GOT3 (cell line): ENCODE measurements around the gene UBE2J1.

Experiments used
- DNase-seq: peaks from one replicate; lab custom pipeline; 2025; ENCODE audit warnings: mixed read lengths; lab: John Stamatoyannopoulos, UW

The UBE2J1 gene

GRCh38 chr6:89290401-89291155, 61.9 kb downstream of the UBE2J1 start:
- DNase-seq = no peak

- no peak for DNase-seq
Measured at GRCh38 chr6:89289710-89290109, 62.8 kb downstream of the UBE2J1 start.

- no peak for DNase-seq
Measured at GRCh38 chr6:89287351-89288028, 65.0 kb downstream of the UBE2J1 start.

DNA sequence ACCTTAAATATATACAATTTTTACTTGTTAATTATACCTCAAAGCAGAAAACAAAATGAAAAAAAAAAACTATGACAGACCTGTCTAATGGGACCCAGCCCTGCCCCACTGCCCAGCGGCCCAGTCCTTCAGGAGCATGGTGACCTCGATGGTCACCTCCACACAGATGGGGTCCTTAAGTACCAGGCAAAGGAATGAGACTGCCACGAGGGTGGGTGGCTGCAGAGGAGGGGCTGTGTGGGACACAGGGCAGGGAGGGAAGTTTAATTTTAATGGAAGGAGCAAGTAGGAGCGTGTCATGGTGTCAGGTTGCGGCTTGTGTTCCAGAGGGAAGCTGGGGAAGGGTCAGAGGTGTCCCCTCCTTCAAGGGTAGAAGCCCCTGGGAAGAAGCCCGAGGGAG, 66.0 kb downstream of the UBE2J1 start:
- DNase-seq = no peak

- no peak for DNase-seq
Measured at GRCh38 chr6:89284963-89285735, 67.4 kb downstream of the UBE2J1 start.

- DNase-seq = no peak
Measured at GRCh38 chr6:89284081-89284480, 68.4 kb downstream of the UBE2J1 start.

- DNase-seq = no peak
Measured at GRCh38 chr6:89282749-89283148, 69.8 kb downstream of the UBE2J1 start.

GRCh38 chr6:89281779-89282246, 70.7 kb downstream of the UBE2J1 start:
- DNase-seq = no peak

DNA sequence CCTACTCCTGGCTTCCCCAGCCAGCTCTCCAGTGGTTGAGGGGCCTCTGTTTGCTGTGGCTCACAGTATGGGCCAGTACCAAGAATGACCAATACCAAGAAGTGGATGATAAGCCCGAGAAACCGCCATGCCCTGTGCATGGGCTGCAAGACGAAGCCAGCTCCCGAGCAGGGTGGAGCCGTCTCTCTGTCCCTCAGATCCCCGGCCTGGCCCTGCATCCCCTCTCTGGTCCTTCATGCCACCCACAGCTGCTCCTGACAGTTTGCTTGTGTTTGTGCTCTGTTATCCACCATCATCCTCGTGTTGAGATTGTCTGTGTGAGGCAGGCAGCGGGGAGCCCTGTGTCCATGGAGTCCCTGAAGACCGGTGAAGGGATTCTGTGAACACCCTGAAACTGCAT, 73.6 kb downstream of the UBE2J1 start:
- no peak for DNase-seq
